HEK293 (cell line): ENCODE data around the gene FES.

Experiments
- CTCF ChIA-PET: fragments of 350-600 bp; formaldehyde crosslinking; extraction: SDS; loops from one replicate; lab custom pipeline; 2021; ENCODE audit warnings: antibody characterized with exemption; lab: Yijun Ruan, JAX
- POLR2A ChIA-PET: fragments of 300-600 bp; formaldehyde crosslinking; extraction: SDS; loops from one replicate; lab custom pipeline; 2020; ENCODE audit warnings: antibody characterized with exemption, inconsistent platforms; lab: Yijun Ruan, JAX
- H3K27ac ChIP-seq: fragments of 200-500 bp; sonication (Bioruptor generic); 2 replicates; pipeline ENCODE4 v1.5.1; 2014; ENCODE audit warnings: low read depth, low read length, control low read depth, inconsistent platforms; ENCODE audit errors: extremely low read depth
- H3K36me3 ChIP-seq, 2 experiments: fragments of 200-500 bp in 1 of 2; sonication (Bioruptor generic) in 1 of 2; 1 replicate in 1 of 2; 2 replicates in 1 of 2; pipeline ENCODE4 v1.5.1; 2014 to 2017; ENCODE audit warnings: inconsistent platforms in 2 of 2, low read length in 2 of 2; ENCODE audit not compliant: control insufficient read depth in 2 of 2, insufficient read depth in 1 of 2
- H3K4me1 ChIP-seq: fragments of 200-500 bp; sonication (Bioruptor generic); 2 replicates; pipeline ENCODE4 v1.5.1; 2014; ENCODE audit warnings: mild to moderate bottlenecking, low read length, inconsistent platforms; ENCODE audit not compliant: control insufficient read depth, insufficient read depth
- H3K4me3 ChIP-seq: 2 replicates; pipeline ENCODE4 v1.5.1; 2011; ENCODE audit warnings: low read depth, mild to moderate bottlenecking, control low read depth, low read length, moderate library complexity
- H3K9me3 ChIP-seq: fragments of 200-500 bp; sonication (Bioruptor generic); 2 replicates; pipeline ENCODE4 v1.5.1; 2014; ENCODE audit warnings: low read depth, low read length, inconsistent platforms; ENCODE audit not compliant: control insufficient read depth, insufficient read depth
- BCL11B ChIP-seq: fragments of 450-650 bp; formaldehyde crosslinking; IDR thresholded peaks from 2 replicates; pipeline ENCODE4 v1.5.1; 2016; ENCODE audit warnings: low read depth, missing biosample characterization, missing genetic modification characterization
- EGR2 ChIP-seq: fragments of 450-650 bp; formaldehyde crosslinking; IDR thresholded peaks from 2 replicates; pipeline ENCODE4 v1.5.1; 2016; ENCODE audit warnings: low read depth, missing biosample characterization, missing genetic modification characterization
- GLI4 ChIP-seq: fragments of 450-650 bp; formaldehyde crosslinking; IDR thresholded peaks from 2 replicates; pipeline ENCODE4 v1.5.1; 2016; ENCODE audit warnings: missing biosample characterization, missing genetic modification characterization
- MZF1 ChIP-seq: fragments of 450-650 bp; formaldehyde crosslinking; IDR thresholded peaks from 2 replicates; pipeline ENCODE4 v1.5.1; 2017; ENCODE audit warnings: missing biosample characterization, missing genetic modification characterization, borderline replicate concordance
- PRDM6 ChIP-seq: fragments of 450-650 bp; formaldehyde crosslinking; IDR thresholded peaks from 2 replicates; pipeline ENCODE4 v1.5.1; 2017; ENCODE audit warnings: missing biosample characterization, missing genetic modification characterization
- YY1 ChIP-seq: fragments of 450-650 bp; formaldehyde crosslinking; IDR thresholded peaks from 2 replicates; pipeline ENCODE4 v1.5.1; 2018; ENCODE audit warnings: missing biosample characterization, missing genetic modification characterization
- ZBTB17 ChIP-seq: fragments of 450-650 bp; formaldehyde crosslinking; IDR thresholded peaks from 2 replicates; pipeline ENCODE4 v1.5.1; 2016; ENCODE audit warnings: missing biosample characterization, missing genetic modification characterization
- ZFHX2 ChIP-seq: fragments of 450-650 bp; formaldehyde crosslinking; conservative IDR thresholded peaks from 2 replicates; pipeline ENCODE4 v1.5.1; 2016; ENCODE audit warnings: missing biosample characterization, missing genetic modification characterization
- ZNF148 ChIP-seq: fragments of 450-650 bp; formaldehyde crosslinking; IDR thresholded peaks from 2 replicates; pipeline ENCODE4 v1.5.0; 2017; ENCODE audit warnings: missing biosample characterization, missing genetic modification characterization, borderline replicate concordance
- ZNF280C ChIP-seq: fragments of 450-650 bp; formaldehyde crosslinking; IDR thresholded peaks from 2 replicates; pipeline ENCODE4 v1.5.1; 2016; ENCODE audit warnings: missing biosample characterization, missing genetic modification characterization
- ZNF292 ChIP-seq: fragments of 450-650 bp; formaldehyde crosslinking; IDR thresholded peaks from 2 replicates; pipeline ENCODE4 v1.5.1; 2016; ENCODE audit warnings: low read depth, missing biosample characterization, missing genetic modification characterization, borderline replicate concordance
- ZNF514 ChIP-seq: fragments of 450-650 bp; formaldehyde crosslinking; IDR thresholded peaks from 2 replicates; pipeline ENCODE4 v1.5.1; 2016; ENCODE audit warnings: missing biosample characterization, missing genetic modification characterization
- ZNF600 ChIP-seq: fragments of 450-650 bp; formaldehyde crosslinking; IDR thresholded peaks from 2 replicates; pipeline ENCODE4 v1.5.1; 2016; ENCODE audit warnings: missing biosample characterization, missing genetic modification characterization
- ZNF621 ChIP-seq: fragments of 450-650 bp; formaldehyde crosslinking; IDR thresholded peaks from 2 replicates; pipeline ENCODE4 v1.5.1; 2017; ENCODE audit warnings: missing biosample characterization, missing genetic modification characterization
- ZNF629 ChIP-seq: fragments of 450-650 bp; formaldehyde crosslinking; IDR thresholded peaks from 2 replicates; pipeline ENCODE4 v1.5.1; 2017; ENCODE audit warnings: missing biosample characterization, missing genetic modification characterization
- ZSCAN16 ChIP-seq: fragments of 450-650 bp; formaldehyde crosslinking; IDR thresholded peaks from 2 replicates; pipeline ENCODE4 v1.5.1; 2016; ENCODE audit warnings: missing biosample characterization, missing genetic modification characterization
- ZSCAN30 ChIP-seq: fragments of 450-650 bp; IDR thresholded peaks from 2 replicates; pipeline ENCODE4 v1.5.1; 2018; ENCODE audit warnings: missing biosample characterization, mild to moderate bottlenecking, missing genetic modification characterization, moderate library complexity
- TF ChIP-seq, protein P1 (sequence below): fragments of 450-650 bp; formaldehyde crosslinking; IDR thresholded peaks from 2 replicates; pipeline ENCODE4 v1.5.1; 2016; ENCODE audit warnings: missing biosample characterization, missing genetic modification characterization
- TF ChIP-seq, protein P2 (sequence below): sonication (generic); formaldehyde crosslinking; IDR thresholded peaks from 2 replicates; pipeline ENCODE4 v1.8.1; 2022; ENCODE audit warnings: mild to moderate bottlenecking, moderate library complexity, missing genetic modification reagents
- TF ChIP-seq, protein P3 (sequence below): fragments of 450-650 bp; formaldehyde crosslinking; IDR thresholded peaks from 2 replicates; pipeline ENCODE4 v1.5.1; 2016; ENCODE audit warnings: missing biosample characterization, missing genetic modification characterization

FES gene

GRCh38 chr15:90838544-90838943, 45.8 kb upstream of the FES start:
- no peak for TF ChIP-seq ZBTB17
- TF ChIP-seq, protein P1, sequence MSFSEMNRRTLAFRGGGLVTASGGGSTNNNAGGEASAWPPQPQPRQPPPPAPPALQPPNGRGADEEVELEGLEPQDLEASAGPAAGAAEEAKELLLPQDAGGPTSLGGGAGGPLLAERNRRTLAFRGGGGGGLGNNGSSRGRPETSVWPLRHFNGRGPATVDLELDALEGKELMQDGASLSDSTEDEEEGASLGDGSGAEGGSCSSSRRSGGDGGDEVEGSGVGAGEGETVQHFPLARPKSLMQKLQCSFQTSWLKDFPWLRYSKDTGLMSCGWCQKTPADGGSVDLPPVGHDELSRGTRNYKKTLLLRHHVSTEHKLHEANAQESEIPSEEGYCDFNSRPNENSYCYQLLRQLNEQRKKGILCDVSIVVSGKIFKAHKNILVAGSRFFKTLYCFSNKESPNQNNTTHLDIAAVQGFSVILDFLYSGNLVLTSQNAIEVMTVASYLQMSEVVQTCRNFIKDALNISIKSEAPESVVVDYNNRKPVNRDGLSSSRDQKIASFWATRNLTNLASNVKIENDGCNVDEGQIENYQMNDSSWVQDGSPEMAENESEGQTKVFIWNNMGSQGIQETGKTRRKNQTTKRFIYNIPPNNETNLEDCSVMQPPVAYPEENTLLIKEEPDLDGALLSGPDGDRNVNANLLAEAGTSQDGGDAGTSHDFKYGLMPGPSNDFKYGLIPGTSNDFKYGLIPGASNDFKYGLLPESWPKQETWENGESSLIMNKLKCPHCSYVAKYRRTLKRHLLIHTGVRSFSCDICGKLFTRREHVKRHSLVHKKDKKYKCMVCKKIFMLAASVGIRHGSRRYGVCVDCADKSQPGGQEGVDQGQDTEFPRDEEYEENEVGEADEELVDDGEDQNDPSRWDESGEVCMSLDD (tag by site-specific recombination), result 0 out of 2 replicates have a peak, but pooled peaks have one; percentile 24
- Histone ChIP-seq H3K4me1 (peaks cover 5% of the 10 kb centered on the region), H3K9me3 (no peaks in the 10 kb centered on the region), H3K36me3 (no peaks in the 10 kb centered on the region), H3K4me3 (no peak overlapping the region), H3K27ac (no peak overlapping the region)
- CTCF ChIA-PET, result no interaction called here
- POLR2A ChIA-PET, result interaction anchor here (1.2 kb wide), 1 partner anchor 122 kb away, joined by 5 read pairs; the partner anchor contains the start of gene BLM

- Histone ChIP-seq H3K27ac (no peak overlapping the region), H3K4me1 (peaks cover 5% of the 10 kb centered on the region), H3K4me3 (no peak overlapping the region), H3K36me3 (no peaks in the 10 kb centered on the region), H3K9me3 (no peaks in the 10 kb centered on the region)
- ChIA-PET POLR2A (interaction anchor here (0.6 kb wide), 1 partner anchor 13 kb away, joined by 4 read pairs; no protein-coding TSS in a partner anchor), CTCF (no interaction called here)
- no peak for TF ChIP-seq ZSCAN16 (tag by site-specific recombination)
- TF ChIP-seq MZF1 (tag by site-specific recombination), result peak; percentile 97
- no peak for TF ChIP-seq ZNF514
- no peak for TF ChIP-seq ZSCAN30 (tag by site-specific recombination)
- TF ChIP-seq ZNF280C (tag by site-specific recombination), result no peak
- TF ChIP-seq, protein P2, sequence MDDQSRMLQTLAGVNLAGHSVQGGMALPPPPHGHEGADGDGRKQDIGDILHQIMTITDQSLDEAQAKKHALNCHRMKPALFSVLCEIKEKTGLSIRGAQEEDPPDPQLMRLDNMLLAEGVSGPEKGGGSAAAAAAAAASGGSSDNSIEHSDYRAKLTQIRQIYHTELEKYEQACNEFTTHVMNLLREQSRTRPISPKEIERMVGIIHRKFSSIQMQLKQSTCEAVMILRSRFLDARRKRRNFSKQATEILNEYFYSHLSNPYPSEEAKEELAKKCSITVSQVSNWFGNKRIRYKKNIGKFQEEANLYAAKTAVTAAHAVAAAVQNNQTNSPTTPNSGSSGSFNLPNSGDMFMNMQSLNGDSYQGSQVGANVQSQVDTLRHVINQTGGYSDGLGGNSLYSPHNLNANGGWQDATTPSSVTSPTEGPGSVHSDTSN (CRISPR knock-in tag), result no peak
- no peak for TF ChIP-seq ZNF600 (tag by site-specific recombination)
- TF ChIP-seq PRDM6 (tag by site-specific recombination), result no peak
- TF ChIP-seq EGR2 (tag by site-specific recombination), result peak; percentile 19; the same call in 1 of the 2 replicates
- peak; percentile 61 for TF ChIP-seq ZFHX2 (tag by site-specific recombination)
- no peak for TF ChIP-seq YY1
- TF ChIP-seq, protein P3, sequence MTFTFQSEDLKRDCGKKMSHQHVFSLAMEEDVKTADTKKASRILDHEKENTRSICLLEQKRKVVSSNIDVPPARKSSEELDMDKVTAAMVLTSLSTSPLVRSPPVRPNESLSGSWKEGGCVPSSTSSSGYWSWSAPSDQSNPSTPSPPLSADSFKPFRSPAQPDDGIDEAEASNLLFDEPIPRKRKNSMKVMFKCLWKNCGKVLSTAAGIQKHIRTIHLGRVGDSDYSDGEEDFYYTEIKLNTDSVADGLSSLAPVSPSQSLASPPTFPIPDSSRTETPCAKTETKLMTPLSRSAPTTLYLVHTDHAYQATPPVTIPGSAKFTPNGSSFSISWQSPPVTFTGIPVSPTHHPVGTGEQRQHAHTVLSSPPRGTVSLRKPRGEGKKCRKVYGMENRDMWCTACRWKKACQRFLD, result no peak
- TF ChIP-seq ZNF148, result no peak
- no peak for TF ChIP-seq GLI4
- no peak for TF ChIP-seq ZNF292 (tag by site-specific recombination)
- TF ChIP-seq ZNF629 (tag by site-specific recombination), result no peak
- no peak for TF ChIP-seq BCL11B (tag by site-specific recombination)
- no peak for TF ChIP-seq ZNF621 (tag by site-specific recombination)
Measured at GRCh38 chr15:90839187-90840071, 44.9 kb upstream of the FES start.
